Right renal pelvis (tissue), 4 donors: ENCODE results near the gene CLN3. TPM values are rescaled to one million over a fixed set of nuclear protein-coding genes. Genes with fewer than 3 reads are reported as not detected.
"Not testable (repeated sequence)": the region's sequence is repeated elsewhere in the genome, so short reads cannot be mapped to it uniquely, and the experiment has no call there.

Experiments
- DNase-seq, 4 donors: peaks; one replicate each; pipeline ENCODE4 v3.0.0-alpha.2; 2013; ENCODE audit warnings: low read depth in 4 of 4, low spot score in 3 of 4, missing footprints in 1 of 4
- polyA plus RNA-seq, 4 donors: library from polyadenylated mRNA; unstranded; fragments of 120-200 nt; gene quantifications; one replicate each; pipeline ENCODE4 v1.2.1, GENCODE V29; 2013; ENCODE audit not compliant: insufficient read length in 4 of 4

The CLN3 gene
- polyA plus RNA-seq, 4 donors: 31.2 to 44.9 (median 36.6) TPM

DNA sequence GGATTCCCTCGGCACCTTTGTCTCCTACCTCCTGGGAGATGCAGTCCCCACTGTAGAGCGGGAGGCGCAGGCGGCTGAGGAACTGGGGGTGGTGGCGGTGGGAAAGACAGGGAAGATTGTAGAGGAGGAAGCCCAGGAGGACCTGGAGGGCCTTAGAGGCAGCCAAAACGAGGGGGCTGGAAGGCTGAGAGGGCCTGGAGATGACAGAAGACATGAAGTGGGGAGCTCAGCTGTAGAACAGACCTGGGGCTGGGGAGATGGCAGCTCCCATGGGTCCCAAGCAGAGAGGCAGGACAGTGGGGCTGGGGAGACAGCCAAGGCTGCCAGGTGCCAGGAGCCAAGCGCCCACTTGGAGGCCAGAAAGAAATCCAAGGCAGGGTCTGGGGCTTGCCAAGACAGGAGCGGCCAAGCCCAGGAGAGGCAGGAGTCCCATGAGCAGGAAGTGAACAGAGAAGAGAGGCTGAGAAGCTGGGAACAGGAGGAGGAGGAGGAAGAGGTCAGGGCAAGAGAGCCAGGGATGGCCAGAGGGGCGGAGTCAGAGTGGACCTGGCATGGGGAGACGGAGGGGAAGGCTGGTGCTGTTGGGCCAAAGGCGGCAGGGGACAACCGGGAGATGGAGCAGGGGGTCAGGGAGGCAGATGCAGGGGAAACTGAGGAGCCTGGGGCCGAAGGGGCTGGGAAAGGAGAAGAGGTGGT is 3.4 kb upstream of the CLN3 start:
- DNase-seq: no peak

DNA sequence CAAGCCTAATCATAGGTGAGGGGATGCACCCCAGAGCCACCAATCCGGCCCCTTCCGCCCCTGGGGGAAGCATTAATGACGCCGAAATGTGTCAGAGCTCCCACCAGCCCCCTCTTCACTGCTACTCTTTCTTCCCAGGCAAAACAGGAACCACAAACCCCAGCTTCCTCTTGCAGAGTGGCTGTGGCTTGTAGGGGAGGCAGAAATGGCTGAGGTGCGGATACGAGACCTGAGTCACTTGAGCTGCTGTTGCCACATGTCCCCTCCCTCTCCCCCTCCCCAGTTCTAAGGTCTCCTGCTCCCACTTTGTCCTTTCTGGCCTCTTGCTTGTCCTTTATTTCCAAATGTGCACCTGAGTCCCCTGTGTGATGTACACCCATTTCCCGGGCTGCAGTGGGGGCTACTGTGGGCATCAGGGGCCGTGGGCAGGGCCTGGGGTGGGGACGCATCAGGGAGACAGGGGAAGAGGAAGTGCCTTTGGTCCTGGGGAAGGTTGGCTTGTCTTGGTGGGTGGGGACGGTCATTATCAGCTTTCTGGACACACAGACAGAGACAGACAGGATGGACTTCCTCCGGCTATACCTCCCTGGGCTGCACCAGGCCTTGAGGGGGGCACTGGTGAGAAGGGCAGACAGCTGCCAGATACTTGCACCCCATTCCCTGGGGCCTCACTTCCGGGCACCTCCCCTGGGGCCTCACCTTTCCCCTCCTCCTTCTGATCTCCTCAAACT is 2.4 kb upstream of the CLN3 start, which contains the start of gene APOBR:
Gene APOBR (plus strand): TSS at position 523 of the 731 bp plus-strand sequence. CDS start 39 bp downstream, at position 562.
- DNase-seq: no peak

GRCh38 chr16:28492511-28492910 is 637 bp upstream of the CLN3 start:
- DNase-seq: no peak

- peak in 1 of 4 donors; percentile 29 for DNase-seq
Observed at GRCh38 chr16:28491230-28491969, 474 bp downstream of the CLN3 start.

- DNase-seq: no peak
Observed at GRCh38 chr16:28486266-28486665, 5.6 kb downstream of the CLN3 start.

GRCh38 chr16:28483361-28483760 is 8.5 kb downstream of the CLN3 start:
- DNase-seq: not testable (repeated sequence)

GRCh38 chr16:28482026-28482425 is 9.8 kb downstream of the CLN3 start:
- DNase-seq: no peak

DNA sequence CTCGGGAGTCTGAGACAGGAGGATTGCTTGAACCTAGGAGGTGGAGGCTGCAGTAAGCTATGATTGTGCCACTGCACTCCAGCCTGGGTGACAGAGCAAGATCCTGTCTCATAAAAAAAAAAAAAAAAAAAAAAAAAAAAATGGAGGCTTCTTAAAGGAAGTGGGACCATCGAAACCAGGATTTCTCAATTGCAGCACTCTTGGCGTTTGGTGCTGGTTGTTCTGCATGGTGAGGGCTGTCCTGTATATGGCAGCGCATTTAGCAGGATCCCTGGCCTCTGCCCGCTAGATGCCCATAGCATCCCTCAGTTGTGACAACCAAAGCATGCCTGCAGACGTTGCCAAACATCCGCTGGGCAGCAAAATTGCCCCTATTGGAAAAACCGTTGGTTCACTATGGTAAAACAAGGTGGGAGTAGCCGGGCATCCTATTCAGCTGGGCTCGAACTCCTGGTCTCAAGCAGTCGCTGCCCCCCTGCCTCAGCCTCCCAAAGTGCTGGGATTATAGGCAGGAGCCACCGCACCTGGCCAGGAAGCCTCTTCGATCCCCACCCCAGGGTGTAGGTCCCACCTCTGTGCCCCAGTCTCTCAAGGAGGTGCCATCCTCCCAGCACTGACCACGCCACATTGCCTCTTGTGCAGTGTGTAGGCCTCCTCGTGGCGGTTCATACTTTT is 13.2 kb downstream of the CLN3 start:
- DNase-seq: no peak

DNA sequence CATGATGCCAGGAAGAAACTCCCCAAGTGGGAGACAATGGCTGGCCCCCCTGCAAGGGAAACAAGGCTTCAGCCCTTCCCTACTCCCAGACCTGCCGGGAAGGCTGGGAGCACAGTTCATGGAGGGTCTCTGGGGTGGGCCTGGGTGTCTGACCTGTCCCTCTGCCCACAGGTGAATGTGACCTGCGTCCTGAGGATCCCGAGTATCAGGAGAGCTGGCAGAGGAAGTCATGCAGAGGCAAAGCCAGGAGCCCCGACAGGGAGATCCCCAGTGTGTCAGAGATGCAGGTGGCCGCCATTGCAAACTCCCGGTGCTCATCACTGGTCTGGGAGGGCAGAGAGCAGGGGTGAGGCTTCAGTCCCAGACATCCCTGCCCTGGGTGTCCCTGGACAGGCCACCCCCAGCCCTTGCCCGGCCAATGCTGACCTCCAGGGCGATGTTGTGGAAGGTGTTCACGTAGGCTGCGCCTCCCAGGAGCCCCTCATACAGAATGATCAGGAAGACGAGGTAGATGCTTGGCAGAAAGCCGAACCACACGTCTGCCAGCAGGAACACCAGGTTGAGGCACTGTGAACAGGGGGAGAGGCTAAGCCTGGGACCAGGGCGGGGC is 14.5 kb downstream of the CLN3 start:
- no peak for DNase-seq

- DNase-seq: no peak
Observed at GRCh38 chr16:28475221-28475620, 16.7 kb downstream of the CLN3 start.

GRCh38 chr16:28473714-28474265 is 18.1 kb downstream of the CLN3 start:
- DNase-seq: no peak

DNA sequence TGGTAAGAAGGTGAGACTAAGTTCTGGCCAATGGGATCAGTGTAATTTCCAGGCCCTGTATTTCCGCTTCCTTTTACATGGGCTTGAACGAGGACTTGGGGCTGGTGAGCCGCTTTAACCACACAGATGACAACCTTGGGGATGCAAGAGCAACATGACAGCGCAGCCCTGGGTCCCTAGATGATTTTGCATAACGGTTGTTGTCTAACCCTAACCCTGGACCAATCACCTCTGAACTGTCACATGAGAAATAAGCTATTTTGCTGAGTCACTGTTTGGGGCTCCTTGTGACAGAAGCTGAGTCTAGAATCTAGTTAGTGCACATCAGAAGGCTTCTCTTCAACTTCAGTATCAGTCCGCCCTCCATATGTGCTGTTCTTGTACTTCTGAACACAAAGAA is 44.8 kb downstream of the CLN3 start:
- DNase-seq: not testable (repeated sequence)

- DNase-seq: not testable (repeated sequence)
Observed at GRCh38 chr16:28446388-28446787, 45.5 kb downstream of the CLN3 start.

DNA sequence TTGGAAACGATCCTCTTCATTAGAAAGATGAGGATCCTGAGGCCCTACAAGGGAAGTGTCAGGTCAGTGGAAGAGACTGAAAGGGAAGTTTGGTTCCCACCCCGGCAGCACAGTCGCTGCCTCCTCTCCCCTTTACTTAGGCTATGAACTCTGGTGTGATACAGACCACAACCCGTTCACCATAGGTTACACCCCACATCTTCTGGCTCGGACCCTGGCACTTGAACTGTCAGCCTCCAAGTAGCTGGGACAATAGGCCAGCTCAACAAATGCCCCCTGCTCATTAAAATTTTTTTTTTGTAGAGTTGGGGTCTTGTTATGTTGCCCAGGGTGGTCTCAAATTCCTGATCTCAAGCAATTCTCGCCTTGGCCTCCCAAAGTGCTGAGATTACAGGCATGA is 47.9 kb downstream of the CLN3 start:
- DNase-seq: not testable (repeated sequence)

- not testable (repeated sequence) for DNase-seq
Observed at GRCh38 chr16:28438899-28439298, 53.0 kb downstream of the CLN3 start.

GRCh38 chr16:28435340-28435739 is 56.5 kb downstream of the CLN3 start:
- not testable (repeated sequence) for DNase-seq
